Lung (tissue), 12 donors: ENCODE measurements around the gene CYYR1. TPM values are rescaled to one million over a fixed set of nuclear protein-coding genes. Genes with fewer than 3 reads are reported as not detected.

Experiments
- ATAC-seq: fragments of 200-7000 bp; cut with Tn5 transposase; one replicate; pipeline ENCODE4 v1.9.1; 2020; ENCODE audit warnings: moderate number of reproducible peaks; ENCODE audit not compliant: insufficient read depth, low FRiP score
- DNase-seq, 3 donors: peaks; one replicate each; pipeline ENCODE4 v3.0.0-alpha.2; 2013 to 2017
- H3K27ac ChIP-seq, 2 donors: one replicate each; pipeline ENCODE4 v1.5.1; 2013; ENCODE audit warnings: mild to moderate bottlenecking in 2 of 2, moderate library complexity in 2 of 2, control low read depth in 1 of 2, inconsistent platforms in 1 of 2, low read depth in 1 of 2, low read length in 1 of 2
- H3K27me3 ChIP-seq, 3 donors: one replicate each; pipeline ENCODE4 v1.5.1; 2013; ENCODE audit warnings: low read length in 2 of 3; ENCODE audit not compliant: control insufficient read depth in 3 of 3, insufficient read depth in 3 of 3
- H3K36me3 ChIP-seq, 4 donors: one replicate each; pipeline ENCODE4 v1.5.1; 2013; ENCODE audit warnings: low read length in 4 of 4, mild to moderate bottlenecking in 1 of 4, moderate library complexity in 1 of 4; ENCODE audit not compliant: control insufficient read depth in 4 of 4, insufficient read depth in 4 of 4
- H3K4me1 ChIP-seq, 5 donors: one replicate each; pipeline ENCODE4 v1.5.1; 2013; ENCODE audit warnings: low read length in 5 of 5, mild to moderate bottlenecking in 2 of 5, moderate library complexity in 1 of 5; ENCODE audit not compliant: control insufficient read depth in 5 of 5, insufficient read depth in 5 of 5
- H3K4me3 ChIP-seq: one replicate; pipeline ENCODE4 v1.5.1; 2013; ENCODE audit warnings: mild to moderate bottlenecking, control low read depth, moderate library complexity
- H3K9ac ChIP-seq, 2 donors: one replicate each; pipeline ENCODE4 v1.5.1; 2013; ENCODE audit warnings: low read length in 2 of 2, control low read depth in 1 of 2; ENCODE audit not compliant: insufficient read depth in 1 of 2
- H3K9me3 ChIP-seq, 4 donors: one replicate each; pipeline ENCODE4 v1.5.1; 2013; ENCODE audit warnings: low read length in 3 of 4, mild to moderate bottlenecking in 1 of 4, moderate library complexity in 1 of 4; ENCODE audit not compliant: control insufficient read depth in 4 of 4, insufficient read depth in 3 of 4
- CTCF ChIP-seq: IDR thresholded peaks from 2 replicates; pipeline ENCODE4 v1.5.1; 2012; ENCODE audit warnings: mild to moderate bottlenecking; ENCODE audit errors: control extremely low read depth, extremely low read depth
- WGBS, 2 donors: extraction: QIAGEN DNeasy Blood & Tissue Kit; methylation state at CpG; one replicate each; pipeline ENCODE4 v1.1.7; 2013; 5-methylcytosine and 5-hydroxymethylcytosine counted together
- polyA plus RNA-seq, 2 donors: library from polyadenylated mRNA; stranded (reverse); fragments of 200-250 nt; gene quantifications; one replicate each; pipeline ENCODE4 v1.2.1, GENCODE V29; 2013
- total RNA-seq, 2 donors: library from RNA; depleted of rRNA in 1 of 2; stranded (reverse); fragments of >200 nt in 1 of 2; gene quantifications; one replicate each; pipeline ENCODE4 v1.2.1, GENCODE V29; 2014 to 2021
- donor health status: control.
- donor health status: control.
- donor health status: Bipolar disorder and iron deficiency.
- donor health status: healthy.
- donor health status: DM: yes; HTN: yes; CAD: no.

CYYR1 gene
- total and polyA plus RNA-seq, 4 donors: 9.9 to 38.3 (median 16.6) TPM

- H3K4me3 ChIP-seq: no peak overlapping the region
- no peak for DNase-seq
- no peaks in the 10 kb centered on the region for H3K36me3 ChIP-seq
- whole genome bisulfite sequencing, 2 donors: 76 to 87% methylated on average over 3 of the region's 3 CpGs
- H3K4me1 ChIP-seq: peaks cover 0 to 7% (median 0%) of the 10 kb centered on the region in 5 donors
- ATAC-seq: no peak
- H3K9ac ChIP-seq: no peak overlapping the region
- no peak for TF ChIP-seq CTCF
- H3K27ac ChIP-seq: no peak overlapping the region
- no peaks in the 10 kb centered on the region for H3K27me3 ChIP-seq
- no peaks in the 10 kb centered on the region for H3K9me3 ChIP-seq
These were observed 10.7 kb upstream of the CYYR1 start for GRCh38 chr21:26583769-26584168.

- Histone ChIP-seq H3K4me1 (no peaks in the 10 kb centered on the region), H3K27ac (no peak overlapping the region), H3K9me3 (no peaks in the 10 kb centered on the region), H3K36me3 (no peaks in the 10 kb centered on the region), H3K4me3 (no peak overlapping the region), H3K9ac (no peak overlapping the region), H3K27me3 (no peaks in the 10 kb centered on the region)
- DNase-seq (no peak), ATAC-seq (no peak)
- 96 to 100% methylated on average over 1 of the region's 1 CpG for WGBS, 2 donors
- no peak for TF ChIP-seq CTCF
These were observed 8.7 kb upstream of the CYYR1 start for GRCh38 chr21:26581818-26582217.

GRCh38 chr21:26572076-26572701 lies 897 bp downstream of the CYYR1 start:
- Histone ChIP-seq H3K36me3 (peaks cover 0 to 4% (median 0%) of the 10 kb centered on the region in 4 donors), H3K4me1 (peaks cover 0 to 7% (median 0%) of the 10 kb centered on the region in 5 donors), H3K27ac (peak overlapping the region; percentile 47 to 75), H3K9ac (peak overlapping the region; percentile 91), H3K27me3 (no peaks in the 10 kb centered on the region), H3K4me3 (peak overlapping the region; percentile 50), H3K9me3 (peaks cover 0 to 7% (median 5%) of the 10 kb centered on the region in 4 donors)
- ATAC-seq: no peak
- 6 to 9% methylated on average over 11 of the region's 11 CpGs for WGBS, 2 donors
- TF ChIP-seq CTCF: no peak
- peak in 2 of 3 donors; percentile 72 to 82 for DNase-seq
